Upper lobe of left lung (tissue), 6 donors: ENCODE results near the gene PPP3CA. TPM values are rescaled to one million over a fixed set of nuclear protein-coding genes. Genes with fewer than 3 reads are reported as not detected.

Source experiments
- ATAC-seq, 2 donors: fragments of 200-7000 bp; cut with Tn5 transposase; one replicate each; pipeline ENCODE4 v1.9.1; 2022; ENCODE audit warnings: mild to moderate bottlenecking in 2 of 2, moderate library complexity in 2 of 2; ENCODE audit not compliant: low FRiP score in 2 of 2
- DNase-seq, 2 donors: peaks; one replicate each; pipeline ENCODE4 v3.0.0-alpha.2; 2019 to 2020
- H3K27ac ChIP-seq, 4 donors: fragments of 200-600 bp; sonication (generic); one replicate each; pipeline ENCODE4 v1.5.1; 2016 to 2019
- H3K27me3 ChIP-seq, 4 donors: fragments of 200-600 bp; sonication (generic); one replicate each; pipeline ENCODE4 v1.5.1; 2017 to 2019
- H3K36me3 ChIP-seq, 4 donors: fragments of 200-600 bp; sonication (generic); one replicate each; pipeline ENCODE4 v1.5.1; 2016 to 2019
- H3K4me1 ChIP-seq, 4 donors: fragments of 200-600 bp; sonication (generic); one replicate each; pipeline ENCODE4 v1.5.1; 2018 to 2019
- H3K4me3 ChIP-seq, 4 donors: fragments of 200-600 bp; sonication (generic); one replicate each; pipeline ENCODE4 v1.5.1; 2017 to 2019; ENCODE audit warnings: mild to moderate bottlenecking in 2 of 4, moderate library complexity in 1 of 4
- H3K9me3 ChIP-seq, 4 donors: fragments of 200-600 bp; sonication (generic); one replicate each; pipeline ENCODE4 v1.5.1; 2018 to 2019
- CTCF ChIP-seq, 6 experiments: fragments of 450-650 bp in 4 of 6; fragments of 200-600 bp in 2 of 6; sonication (generic) in 2 of 6; IDR thresholded peaks; one replicate each; pipeline ENCODE4 v1.5.1; 2016 to 2019; ENCODE audit warnings: antibody characterized with exemption in 6 of 6
- EP300 ChIP-seq, 4 donors: sonication (generic); formaldehyde crosslinking; IDR thresholded peaks; one replicate each; pipeline ENCODE4 v1.5.1; 2017; ENCODE audit warnings: antibody characterized with exemption in 4 of 4, control low read depth in 2 of 4
- POLR2A ChIP-seq, 4 donors: fragments of 450-650 bp; IDR thresholded peaks; one replicate each; pipeline ENCODE4 v1.5.1; 2016 to 2017; ENCODE audit warnings: antibody characterized with exemption in 4 of 4, mild to moderate bottlenecking in 2 of 4
- POLR2AphosphoS5 ChIP-seq, 2 donors: sonication (generic); formaldehyde crosslinking; IDR thresholded peaks; one replicate each; pipeline ENCODE4 v1.5.1; 2017; ENCODE audit warnings: antibody characterized with exemption in 2 of 2
- WGBS, 2 donors: methylation state at CpG; one replicate each; pipeline ENCODE4 v1.1.5; 2017 to 2018; 5-methylcytosine and 5-hydroxymethylcytosine counted together
- total RNA-seq, 6 donors: library from RNA; depleted of rRNA in 4 of 6; stranded (reverse); fragments of >200 nt in 4 of 6; gene quantifications; one replicate each; pipeline versions ENCODE4 v1.1.0 to v1.2.1, GENCODE V29; 2016 to 2021
- donor health status: DM: no; HTN: no; CAD: no; lungs with moderate emphysema.
- donor health status: DM: no; HTN: yes; CAD: no; lungs with severe emphysema.

PPP3CA gene
- total RNA-seq, 6 donors from 2014 or later, result 28.3 to 62.0 (median 50.0) TPM

DNA sequence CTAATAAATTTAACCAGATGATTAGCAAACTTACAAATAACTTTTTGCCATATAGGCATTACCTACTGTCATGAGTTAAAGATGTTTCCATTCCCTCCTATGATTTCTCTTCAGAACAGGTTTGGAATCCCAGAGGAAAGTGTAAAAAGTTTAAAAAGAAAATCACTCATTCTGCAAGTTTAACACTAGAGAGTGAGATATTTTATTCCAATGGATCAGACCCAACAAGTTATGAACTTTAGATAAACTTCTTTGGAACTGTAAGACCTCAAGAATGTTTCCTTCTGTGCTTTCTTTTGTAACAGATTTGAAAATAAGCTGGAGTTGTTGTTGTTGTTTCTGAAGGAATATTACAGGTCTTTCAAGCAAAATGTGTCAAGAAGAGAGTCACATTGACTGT lies 51.6 kb downstream of the PPP3CA start:
- Histone ChIP-seq H3K4me1 (peaks cover 9 to 24% (median 14%) of the 10 kb centered on the region in 4 donors), H3K36me3 (no peaks in the 10 kb centered on the region), H3K27me3 (no peaks in the 10 kb centered on the region), H3K9me3 (no peaks in the 10 kb centered on the region), H3K27ac (no peak overlapping the region), H3K4me3 (no peak overlapping the region)
- peak in 1 of 2 donors; percentile 11 for ATAC-seq
- no peak for DNase-seq
- TF ChIP-seq POLR2AphosphoS5 (IDR thresholded peaks at IDR 0.05), result no peak
- no peak for TF ChIP-seq POLR2A (IDR thresholded peaks at IDR 0.05)
- TF ChIP-seq CTCF (IDR thresholded peaks at IDR 0.05), result no peak
- TF ChIP-seq EP300 (IDR thresholded peaks at IDR 0.05), result no peak

DNA sequence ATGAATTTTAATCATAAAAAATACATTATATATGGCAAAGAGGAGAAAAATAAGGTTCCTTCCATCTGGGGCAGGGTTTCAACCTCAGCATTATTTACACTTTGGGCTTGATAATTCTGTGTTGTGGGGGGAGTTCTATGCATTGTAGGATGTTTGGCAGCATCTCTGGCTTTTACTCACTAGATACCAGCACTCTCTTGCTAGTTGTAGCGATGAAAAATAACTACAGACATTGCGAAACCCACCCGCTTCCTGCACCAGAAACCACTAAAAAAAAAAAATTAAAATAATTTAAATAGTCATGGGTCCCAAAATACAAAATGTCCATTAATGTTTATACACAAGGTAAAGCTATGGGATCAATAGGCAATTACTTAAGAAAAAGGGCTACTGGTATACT lies 52.7 kb downstream of the PPP3CA start:
- Histone ChIP-seq H3K9me3 (no peaks in the 10 kb centered on the region), H3K27ac (no peak overlapping the region), H3K4me3 (no peak overlapping the region), H3K27me3 (no peaks in the 10 kb centered on the region), H3K4me1 (peaks cover 5 to 20% (median 14%) of the 10 kb centered on the region in 4 donors), H3K36me3 (no peaks in the 10 kb centered on the region)
- WGBS, 2 donors, result 57 to 80% methylated on average over 3 of the region's 3 CpGs
- DNase-seq (no peak), ATAC-seq (no peak)
- no peak for TF ChIP-seq POLR2A (IDR thresholded peaks at IDR 0.05)
- TF ChIP-seq EP300 (IDR thresholded peaks at IDR 0.05), result no peak
- no peak for TF ChIP-seq POLR2AphosphoS5 (IDR thresholded peaks at IDR 0.05)
- no peak for TF ChIP-seq CTCF (IDR thresholded peaks at IDR 0.05)

- Histone ChIP-seq H3K4me3 (no peak overlapping the region), H3K4me1 (peaks cover 22 to 34% (median 24%) of the 10 kb centered on the region in 4 donors), H3K27ac (no peak overlapping the region), H3K9me3 (no peaks in the 10 kb centered on the region), H3K36me3 (no peaks in the 10 kb centered on the region), H3K27me3 (no peaks in the 10 kb centered on the region)
- WGBS, 2 donors, result 95 to 97% methylated on average over 2 of the region's 2 CpGs
- TF ChIP-seq EP300 (IDR thresholded peaks at IDR 0.05) (no peak), CTCF (IDR thresholded peaks at IDR 0.05) (no peak), POLR2AphosphoS5 (IDR thresholded peaks at IDR 0.05) (no peak), POLR2A (IDR thresholded peaks at IDR 0.05) (no peak)
- no peak for DNase-seq
- ATAC-seq, result peak in 1 of 2 donors; percentile 55
These were observed 54.4 kb downstream of the PPP3CA start for GRCh38 chr4:101292901-101293300.

GRCh38 chr4:101292214-101292613 lies 55.1 kb downstream of the PPP3CA start:
- TF ChIP-seq CTCF (IDR thresholded peaks at IDR 0.05), result no peak
- TF ChIP-seq POLR2A (IDR thresholded peaks at IDR 0.05), result no peak
- TF ChIP-seq POLR2AphosphoS5 (IDR thresholded peaks at IDR 0.05), result no peak
- TF ChIP-seq EP300 (IDR thresholded peaks at IDR 0.05), result no peak
- no peaks in the 10 kb centered on the region for H3K9me3 ChIP-seq
- H3K27ac ChIP-seq, result no peak overlapping the region
- peaks cover 29 to 38% (median 30%) of the 10 kb centered on the region in 4 donors for H3K4me1 ChIP-seq
- no peak overlapping the region for H3K4me3 ChIP-seq
- 81 to 82% methylated on average over 4 of the region's 4 CpGs for WGBS, 2 donors
- DNase-seq (no peak), ATAC-seq (no peak)
- no peaks in the 10 kb centered on the region for H3K36me3 ChIP-seq
- no peaks in the 10 kb centered on the region for H3K27me3 ChIP-seq

DNA sequence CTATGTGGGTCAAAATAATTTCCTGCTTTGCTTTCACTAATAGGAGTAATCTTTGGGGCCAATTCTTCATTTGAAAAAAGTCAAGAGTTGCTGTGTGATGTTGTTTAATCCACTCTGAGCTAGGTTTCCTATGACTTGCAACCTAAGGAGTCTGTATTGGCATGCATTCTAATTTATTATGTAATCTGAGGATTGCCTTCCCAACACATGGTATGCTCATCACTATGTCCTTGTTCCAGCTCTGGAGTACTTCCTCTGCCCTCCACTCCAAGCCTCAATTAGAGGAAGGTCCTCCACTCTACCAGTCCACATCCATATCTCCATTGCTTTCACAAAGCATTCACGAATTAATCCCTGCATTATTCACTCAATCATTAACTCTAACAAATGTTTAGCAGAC lies 56.1 kb downstream of the PPP3CA start:
- peak in 1 of 2 donors; percentile 50 for ATAC-seq
- WGBS, 2 donors, result 38 to 39% methylated on average over 1 of the region's 1 CpG
- Histone ChIP-seq H3K27ac (no peak overlapping the region), H3K4me3 (no peak overlapping the region), H3K4me1 (peaks cover 32 to 41% (median 36%) of the 10 kb centered on the region in 4 donors), H3K9me3 (no peaks in the 10 kb centered on the region), H3K27me3 (no peaks in the 10 kb centered on the region), H3K36me3 (no peaks in the 10 kb centered on the region)
- no peak for DNase-seq
- TF ChIP-seq POLR2A (IDR thresholded peaks at IDR 0.05) (no peak), POLR2AphosphoS5 (IDR thresholded peaks at IDR 0.05) (no peak), EP300 (IDR thresholded peaks at IDR 0.05) (no peak), CTCF (IDR thresholded peaks at IDR 0.05) (no peak)
